Stimulated activated CD4-positive, alpha-beta T cell treated with anti-CD3 and anti-CD28 coated beads, Interleukin-12 subunit alpha, Interleukin-12 subunit beta, amount 100 ng/mL, for 48 hours (primary cell): ENCODE data around the gene FARP2.
"Not testable (repeated sequence)": the region's sequence is repeated elsewhere in the genome, so short reads cannot be mapped to it uniquely, and the experiment has no call there.

Source experiments
- DNase-seq, 3 donors: peaks; one replicate each; pipeline ENCODE4 v3.0.0-alpha.2; 2020; ENCODE audit warnings: low read depth in 2 of 3, low spot score in 1 of 3

Gene FARP2

GRCh38 chr2:241501551-241501950, 145.5 kb downstream of the FARP2 start:
- no peak for DNase-seq

GRCh38 chr2:241502281-241502680, 146.2 kb downstream of the FARP2 start:
- DNase-seq: no peak

GRCh38 chr2:241503776-241504392, 147.8 kb downstream of the FARP2 start:
- DNase-seq: no peak

- no peak for DNase-seq
These were observed 149.1 kb downstream of the FARP2 start for GRCh38 chr2:241505086-241505780.

GRCh38 chr2:241505781-241506201, 149.7 kb downstream of the FARP2 start:
- no peak for DNase-seq

GRCh38 chr2:241506317-241506716, 150.2 kb downstream of the FARP2 start:
- DNase-seq: not testable (repeated sequence)

- no peak for DNase-seq
These were observed 150.8 kb downstream of the FARP2 start for GRCh38 chr2:241506793-241507429.

- DNase-seq: peak in 1 of 3 donors; percentile 35
These were observed 151.6 kb downstream of the FARP2 start for GRCh38 chr2:241507430-241508239.

GRCh38 chr2:241508240-241509154, 152.4 kb downstream of the FARP2 start, which contains the start of gene STK25:
TSS of gene STK25 (minus strand) at chr2:241508584. CDS start at chr2:241508035, 549 bp downstream.
- peak; percentile 93 to 98 (median 97) for DNase-seq

- DNase-seq: peak in 1 of 3 donors; percentile 5
These were observed 153.2 kb downstream of the FARP2 start for GRCh38 chr2:241509155-241509784.

GRCh38 chr2:241511091-241511741, 155.1 kb downstream of the FARP2 start:
- no peak for DNase-seq

GRCh38 chr2:241514553-241514952, 158.5 kb downstream of the FARP2 start:
- no peak for DNase-seq

- DNase-seq: no peak
These were observed 159.1 kb downstream of the FARP2 start for GRCh38 chr2:241514986-241515737.

- DNase-seq: no peak
These were observed 160.5 kb downstream of the FARP2 start for GRCh38 chr2:241516520-241516965.

GRCh38 chr2:241517297-241517696, 161.2 kb downstream of the FARP2 start:
- DNase-seq: no peak

- DNase-seq: no peak
These were observed 163.6 kb downstream of the FARP2 start for GRCh38 chr2:241519669-241520068.

GRCh38 chr2:241522477-241522876, 166.4 kb downstream of the FARP2 start:
- no peak for DNase-seq
